ENCODE measurements around the gene PTMS.

DNA sequence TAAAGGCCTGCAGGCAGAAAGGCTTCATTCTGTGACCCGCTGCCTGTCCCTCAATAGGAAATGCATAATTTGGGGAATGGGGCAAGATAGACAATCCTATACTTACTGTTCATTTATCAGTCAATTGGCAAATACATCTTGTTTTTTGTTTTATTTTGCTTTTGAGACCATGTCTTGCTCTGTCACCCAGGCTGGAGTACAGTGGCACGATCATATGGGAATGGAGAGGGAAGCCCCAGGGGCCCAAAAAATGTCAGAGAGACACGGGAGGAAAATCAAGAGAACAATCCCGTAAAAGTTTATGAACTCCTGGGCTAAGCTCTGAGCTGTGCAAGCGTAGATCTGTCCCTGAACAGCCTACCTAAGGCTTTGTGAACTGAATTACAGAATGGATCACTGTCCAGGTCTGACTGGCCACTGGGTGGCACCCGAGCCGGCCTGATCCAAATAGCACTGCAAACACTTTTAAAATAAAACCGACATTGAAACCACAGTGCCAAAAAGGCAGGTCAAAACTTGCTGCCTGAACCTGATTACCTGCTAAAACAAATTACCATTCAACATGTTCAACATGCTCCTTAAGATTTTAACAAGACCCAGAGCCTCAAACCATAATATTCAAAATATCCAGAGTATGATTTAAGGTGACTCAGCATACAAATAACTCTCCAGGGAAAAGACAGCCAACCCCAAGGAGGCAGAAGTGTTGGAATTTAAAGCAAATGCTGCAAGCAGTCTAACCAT lies 30.5 kb upstream of the PTMS start:
- TF ChIP-seq, protein P1, sequence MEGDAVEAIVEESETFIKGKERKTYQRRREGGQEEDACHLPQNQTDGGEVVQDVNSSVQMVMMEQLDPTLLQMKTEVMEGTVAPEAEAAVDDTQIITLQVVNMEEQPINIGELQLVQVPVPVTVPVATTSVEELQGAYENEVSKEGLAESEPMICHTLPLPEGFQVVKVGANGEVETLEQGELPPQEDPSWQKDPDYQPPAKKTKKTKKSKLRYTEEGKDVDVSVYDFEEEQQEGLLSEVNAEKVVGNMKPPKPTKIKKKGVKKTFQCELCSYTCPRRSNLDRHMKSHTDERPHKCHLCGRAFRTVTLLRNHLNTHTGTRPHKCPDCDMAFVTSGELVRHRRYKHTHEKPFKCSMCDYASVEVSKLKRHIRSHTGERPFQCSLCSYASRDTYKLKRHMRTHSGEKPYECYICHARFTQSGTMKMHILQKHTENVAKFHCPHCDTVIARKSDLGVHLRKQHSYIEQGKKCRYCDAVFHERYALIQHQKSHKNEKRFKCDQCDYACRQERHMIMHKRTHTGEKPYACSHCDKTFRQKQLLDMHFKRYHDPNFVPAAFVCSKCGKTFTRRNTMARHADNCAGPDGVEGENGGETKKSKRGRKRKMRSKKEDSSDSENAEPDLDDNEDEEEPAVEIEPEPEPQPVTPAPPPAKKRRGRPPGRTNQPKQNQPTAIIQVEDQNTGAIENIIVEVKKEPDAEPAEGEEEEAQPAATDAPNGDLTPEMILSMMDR (conservative IDR thresholded peaks at IDR 0.05; ENCODE audit: low read depth in 2 of 2) = peak; percentile 71 to 72
- TF ChIP-seq CREB1 (CRISPR knock-in tag; IDR thresholded peaks at IDR 0.05; ENCODE audit: low read depth) (no peak), EZH2phosphoT487 (IDR thresholded peaks at IDR 0.05; ENCODE audit: unreplicated experiment) (no peak), POLR2AphosphoS5 (IDR thresholded peaks at IDR 0.05; ENCODE audit: low read depth) (no peak), EZH2 (IDR thresholded peaks at IDR 0.05; ENCODE audit: low read depth, unreplicated experiment) (no peak), ZNF331 (CRISPR knock-in tag; IDR thresholded peaks at IDR 0.05; ENCODE audit: low read depth) (no peak), STAT1 (IDR thresholded peaks at IDR 0.05; ENCODE audit: unreplicated experiment) (no peak), NANOG (IDR thresholded peaks at IDR 0.05; ENCODE audit: borderline replicate concordance) (no peak)
- TF ChIP-seq, protein P2, sequence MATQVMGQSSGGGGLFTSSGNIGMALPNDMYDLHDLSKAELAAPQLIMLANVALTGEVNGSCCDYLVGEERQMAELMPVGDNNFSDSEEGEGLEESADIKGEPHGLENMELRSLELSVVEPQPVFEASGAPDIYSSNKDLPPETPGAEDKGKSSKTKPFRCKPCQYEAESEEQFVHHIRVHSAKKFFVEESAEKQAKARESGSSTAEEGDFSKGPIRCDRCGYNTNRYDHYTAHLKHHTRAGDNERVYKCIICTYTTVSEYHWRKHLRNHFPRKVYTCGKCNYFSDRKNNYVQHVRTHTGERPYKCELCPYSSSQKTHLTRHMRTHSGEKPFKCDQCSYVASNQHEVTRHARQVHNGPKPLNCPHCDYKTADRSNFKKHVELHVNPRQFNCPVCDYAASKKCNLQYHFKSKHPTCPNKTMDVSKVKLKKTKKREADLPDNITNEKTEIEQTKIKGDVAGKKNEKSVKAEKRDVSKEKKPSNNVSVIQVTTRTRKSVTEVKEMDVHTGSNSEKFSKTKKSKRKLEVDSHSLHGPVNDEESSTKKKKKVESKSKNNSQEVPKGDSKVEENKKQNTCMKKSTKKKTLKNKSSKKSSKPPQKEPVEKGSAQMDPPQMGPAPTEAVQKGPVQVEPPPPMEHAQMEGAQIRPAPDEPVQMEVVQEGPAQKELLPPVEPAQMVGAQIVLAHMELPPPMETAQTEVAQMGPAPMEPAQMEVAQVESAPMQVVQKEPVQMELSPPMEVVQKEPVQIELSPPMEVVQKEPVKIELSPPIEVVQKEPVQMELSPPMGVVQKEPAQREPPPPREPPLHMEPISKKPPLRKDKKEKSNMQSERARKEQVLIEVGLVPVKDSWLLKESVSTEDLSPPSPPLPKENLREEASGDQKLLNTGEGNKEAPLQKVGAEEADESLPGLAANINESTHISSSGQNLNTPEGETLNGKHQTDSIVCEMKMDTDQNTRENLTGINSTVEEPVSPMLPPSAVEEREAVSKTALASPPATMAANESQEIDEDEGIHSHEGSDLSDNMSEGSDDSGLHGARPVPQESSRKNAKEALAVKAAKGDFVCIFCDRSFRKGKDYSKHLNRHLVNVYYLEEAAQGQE (IDR thresholded peaks at IDR 0.05; ENCODE audit: unreplicated experiment) = no peak
- TF ChIP-seq, protein P3, sequence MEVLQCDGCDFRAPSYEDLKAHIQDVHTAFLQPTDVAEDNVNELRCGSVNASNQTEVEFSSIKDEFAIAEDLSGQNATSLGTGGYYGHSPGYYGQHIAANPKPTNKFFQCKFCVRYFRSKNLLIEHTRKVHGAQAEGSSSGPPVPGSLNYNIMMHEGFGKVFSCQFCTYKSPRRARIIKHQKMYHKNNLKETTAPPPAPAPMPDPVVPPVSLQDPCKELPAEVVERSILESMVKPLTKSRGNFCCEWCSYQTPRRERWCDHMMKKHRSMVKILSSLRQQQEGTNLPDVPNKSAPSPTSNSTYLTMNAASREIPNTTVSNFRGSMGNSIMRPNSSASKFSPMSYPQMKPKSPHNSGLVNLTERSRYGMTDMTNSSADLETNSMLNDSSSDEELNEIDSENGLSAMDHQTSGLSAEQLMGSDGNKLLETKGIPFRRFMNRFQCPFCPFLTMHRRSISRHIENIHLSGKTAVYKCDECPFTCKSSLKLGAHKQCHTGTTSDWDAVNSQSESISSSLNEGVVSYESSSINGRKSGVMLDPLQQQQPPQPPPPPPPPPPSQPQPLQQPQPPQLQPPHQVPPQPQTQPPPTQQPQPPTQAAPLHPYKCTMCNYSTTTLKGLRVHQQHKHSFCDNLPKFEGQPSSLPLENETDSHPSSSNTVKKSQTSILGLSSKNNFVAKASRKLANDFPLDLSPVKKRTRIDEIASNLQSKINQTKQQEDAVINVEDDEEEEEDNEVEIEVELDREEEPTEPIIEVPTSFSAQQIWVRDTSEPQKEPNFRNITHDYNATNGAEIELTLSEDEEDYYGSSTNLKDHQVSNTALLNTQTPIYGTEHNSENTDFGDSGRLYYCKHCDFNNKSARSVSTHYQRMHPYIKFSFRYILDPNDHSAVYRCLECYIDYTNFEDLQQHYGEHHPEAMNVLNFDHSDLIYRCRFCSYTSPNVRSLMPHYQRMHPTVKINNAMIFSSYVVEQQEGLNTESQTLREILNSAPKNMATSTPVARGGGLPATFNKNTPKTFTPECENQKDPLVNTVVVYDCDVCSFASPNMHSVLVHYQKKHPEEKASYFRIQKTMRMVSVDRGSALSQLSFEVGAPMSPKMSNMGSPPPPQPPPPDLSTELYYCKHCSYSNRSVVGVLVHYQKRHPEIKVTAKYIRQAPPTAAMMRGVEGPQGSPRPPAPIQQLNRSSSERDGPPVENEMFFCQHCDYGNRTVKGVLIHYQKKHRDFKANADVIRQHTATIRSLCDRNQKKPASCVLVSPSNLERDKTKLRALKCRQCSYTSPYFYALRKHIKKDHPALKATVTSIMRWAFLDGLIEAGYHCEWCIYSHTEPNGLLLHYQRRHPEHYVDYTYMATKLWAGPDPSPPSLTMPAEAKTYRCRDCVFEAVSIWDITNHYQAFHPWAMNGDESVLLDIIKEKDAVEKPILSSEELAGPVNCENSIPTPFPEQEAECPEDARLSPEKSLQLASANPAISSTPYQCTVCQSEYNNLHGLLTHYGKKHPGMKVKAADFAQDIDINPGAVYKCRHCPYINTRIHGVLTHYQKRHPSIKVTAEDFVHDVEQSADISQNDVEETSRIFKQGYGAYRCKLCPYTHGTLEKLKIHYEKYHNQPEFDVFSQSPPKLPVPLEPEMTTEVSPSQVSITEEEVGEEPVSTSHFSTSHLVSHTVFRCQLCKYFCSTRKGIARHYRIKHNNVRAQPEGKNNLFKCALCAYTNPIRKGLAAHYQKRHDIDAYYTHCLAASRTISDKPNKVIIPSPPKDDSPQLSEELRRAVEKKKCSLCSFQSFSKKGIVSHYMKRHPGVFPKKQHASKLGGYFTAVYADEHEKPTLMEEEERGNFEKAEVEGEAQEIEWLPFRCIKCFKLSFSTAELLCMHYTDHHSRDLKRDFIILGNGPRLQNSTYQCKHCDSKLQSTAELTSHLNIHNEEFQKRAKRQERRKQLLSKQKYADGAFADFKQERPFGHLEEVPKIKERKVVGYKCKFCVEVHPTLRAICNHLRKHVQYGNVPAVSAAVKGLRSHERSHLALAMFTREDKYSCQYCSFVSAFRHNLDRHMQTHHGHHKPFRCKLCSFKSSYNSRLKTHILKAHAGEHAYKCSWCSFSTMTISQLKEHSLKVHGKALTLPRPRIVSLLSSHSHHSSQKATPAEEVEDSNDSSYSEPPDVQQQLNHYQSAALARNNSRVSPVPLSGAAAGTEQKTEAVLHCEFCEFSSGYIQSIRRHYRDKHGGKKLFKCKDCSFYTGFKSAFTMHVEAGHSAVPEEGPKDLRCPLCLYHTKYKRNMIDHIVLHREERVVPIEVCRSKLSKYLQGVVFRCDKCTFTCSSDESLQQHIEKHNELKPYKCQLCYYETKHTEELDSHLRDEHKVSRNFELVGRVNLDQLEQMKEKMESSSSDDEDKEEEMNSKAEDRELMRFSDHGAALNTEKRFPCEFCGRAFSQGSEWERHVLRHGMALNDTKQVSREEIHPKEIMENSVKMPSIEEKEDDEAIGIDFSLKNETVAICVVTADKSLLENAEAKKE (CRISPR knock-in tag; IDR thresholded peaks at IDR 0.05) = no peak

Measured in GM23338 (cell line).